ENCODE measurements around the gene ADIPOQ. TPM values are rescaled to one million over a fixed set of nuclear protein-coding genes. Genes with fewer than 3 reads are reported as not detected.
"Not testable (repeated sequence)": the region's sequence is repeated elsewhere in the genome, so short reads cannot be mapped to it uniquely, and the experiment has no call there.

Gene ADIPOQ
- total and polyA plus RNA-seq, 2 of the 4 experiments (the other 2 are of a cell fraction), result not detected

DNA sequence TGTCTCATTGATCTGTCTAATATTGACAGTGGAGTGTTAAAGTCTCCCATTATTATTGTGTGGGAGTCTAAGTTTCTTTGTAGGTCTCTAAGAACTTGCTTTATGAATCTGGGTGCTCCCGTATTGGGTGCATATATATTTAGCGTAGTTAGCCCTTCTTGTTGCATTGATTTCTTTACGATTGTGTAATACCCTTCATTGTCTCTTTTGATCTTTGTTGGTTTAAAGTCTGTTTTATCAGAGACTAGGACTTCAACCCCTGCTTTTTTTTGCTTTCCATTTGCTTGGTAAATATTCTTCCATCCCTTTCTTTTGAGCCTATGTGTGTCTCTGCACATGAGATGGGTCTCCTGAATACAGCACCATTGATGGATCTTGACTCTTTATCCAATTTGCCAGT is 64.6 kb downstream of the ADIPOQ start:
- H4K20me1 ChIP-seq (ENCODE audit: insufficient read depth, low read length); H3K4me1 ChIP-seq (ENCODE audit: control insufficient read depth, insufficient read depth, low read length); H3K9ac ChIP-seq (ENCODE audit: low read depth, low read length); H4K8ac ChIP-seq (ENCODE audit: low read depth in 2 of 2, low read length in 2 of 2); H3K23ac ChIP-seq (ENCODE audit: low read depth, low read length); H3K9me3 ChIP-seq (ENCODE audit: control insufficient read depth, insufficient read depth, low read length); H3K27me3 ChIP-seq (ENCODE audit: control insufficient read depth, insufficient read depth, low read length); H4K5ac ChIP-seq (ENCODE audit: low read depth, low read length); H3K4me2 ChIP-seq (ENCODE audit: low read depth, low read length); H3K14ac ChIP-seq (replicated peaks; ENCODE audit: low read depth, low read length); H2AK5ac ChIP-seq (ENCODE audit: low read depth, low read length); DNase-seq; H4K91ac ChIP-seq (ENCODE audit: insufficient read depth, low read depth, low read length); in situ Hi-C loops (cut with MboI; ENCODE audit: low sequenced_read_pairs); H3K18ac ChIP-seq (ENCODE audit: low read depth, low read length); H2AFZ ChIP-seq (replicated peaks; ENCODE audit: low read length, poor library complexity); intact Hi-C loops (cut with micrococcal nuclease); ATAC-seq (ENCODE audit: low read depth); H2BK20ac ChIP-seq (ENCODE audit: low read depth, low read length); H3K9me1 ChIP-seq (ENCODE audit: insufficient read depth, low read length); H3K36me3 ChIP-seq (ENCODE audit: control insufficient read depth, insufficient read depth, low read length); H2AK9ac ChIP-seq (replicated peaks; ENCODE audit: low read depth, low read length, poor library complexity); H2BK120ac ChIP-seq (ENCODE audit: low read depth, low read length); CTCF ChIA-PET; POLR2A ChIA-PET (ENCODE audit: unreplicated experiment); H2BK5ac ChIP-seq (ENCODE audit: low read depth, low read length, poor library complexity, severe bottlenecking); H3K4me3 ChIP-seq (ENCODE audit: insufficient read depth, low read depth, low read length); dilution Hi-C loops (cut with HindIII; ENCODE audit: low sequenced_read_pairs, unreplicated experiment); H3K27ac ChIP-seq (ENCODE audit: insufficient read depth, low read length); BruUV-seq (replicated peaks); H3K79me1 ChIP-seq (ENCODE audit: low read depth in 1 of 2, low read length in 2 of 2); H3K4ac ChIP-seq (ENCODE audit: low read depth, low read length); H2BK15ac ChIP-seq (ENCODE audit: low read depth, low read length); H3K56ac ChIP-seq (ENCODE audit: extremely low read depth, insufficient read depth, low read length): not testable (repeated sequence)
- 0 out of 2 replicates have a peak, but pooled peaks have one; percentile 23 for TF ChIP-seq CEBPB (IDR thresholded peaks at IDR 0.05; ENCODE audit: low read depth, low read length)
- no CpG with 5 or more reads among the region's 3 CpGs for WGBS, 2 experiments (ENCODE audit: extremely low coverage in 2 of 2, insufficient read length in 1 of 2)

Other genes with a start within 250 kb of the ADIPOQ start
- not detected in 2 replicates for gene AHSG, start 229.7 kb upstream of the ADIPOQ start, total RNA-seq (2012; rRNA removed)
- gene AHSG, start 229.7 kb upstream of the ADIPOQ start, polyA plus RNA-seq (2012; rRNA removed), result not detected in 2 replicates
- not detected in 2 replicates for gene FETUB, start 202.3 kb upstream of the ADIPOQ start, total RNA-seq (2012; rRNA removed)
- gene FETUB, start 202.3 kb upstream of the ADIPOQ start, polyA plus RNA-seq (2012; rRNA removed), result not detected in 2 replicates
- not detected in 2 replicates for gene HRG, start 176.7 kb upstream of the ADIPOQ start, total RNA-seq (2012; rRNA removed)
- gene HRG, start 176.7 kb upstream of the ADIPOQ start, polyA plus RNA-seq (2012; rRNA removed), result not detected in 2 replicates
- gene KNG1, start 125.4 kb upstream of the ADIPOQ start, total RNA-seq (2012; rRNA removed), result not detected in 2 replicates
- not detected in 2 replicates for gene KNG1, start 125.4 kb upstream of the ADIPOQ start, polyA plus RNA-seq (2012; rRNA removed)
- 310 and 449 TPM in 2 replicates for gene EIF4A2, start 59.1 kb upstream of the ADIPOQ start, total RNA-seq (2012; rRNA removed)
- gene EIF4A2, start 59.1 kb upstream of the ADIPOQ start, polyA plus RNA-seq (2012; rRNA removed), result 259 and 320 TPM in 2 replicates
- 19.5 and 34.4 TPM in 2 replicates for gene RFC4, start 36.2 kb upstream of the ADIPOQ start, total RNA-seq (2012; rRNA removed)
- 21.2 and 27.9 TPM in 2 replicates for gene RFC4, start 36.2 kb upstream of the ADIPOQ start, polyA plus RNA-seq (2012; rRNA removed)
- 1.4 and 1.7 TPM in 2 replicates for gene ST6GAL1, start 87.8 kb downstream of the ADIPOQ start, total RNA-seq (2012; rRNA removed)
- gene ST6GAL1, start 87.8 kb downstream of the ADIPOQ start, polyA plus RNA-seq (2012; rRNA removed), result 2.5 and 2.9 TPM in 2 replicates